ENCODE measurements around the gene CD1D.
"Not testable (repeated sequence)": the region's sequence is repeated elsewhere in the genome, so short reads cannot be mapped to it uniquely, and the experiment has no call there.

Gene CD1D

GRCh38 chr1:158163000-158163947 is 17.4 kb upstream of the CD1D start:
- POLR2A ChIA-PET = no interaction called here
- TF ChIP-seq CTCF (IDR thresholded peaks at IDR 0.05; ENCODE audit: control extremely low read depth, extremely low read depth, low read depth, missing control alignments) = no peak
- CTCF ChIA-PET = interaction anchor here (1.3 to 2.6 kb wide), 3 partner anchors 9 to 200 kb away, joined by 4 to 11 read pairs (median 5); no protein-coding TSS in a partner anchor
- peak; percentile 56 for DNase-seq (ENCODE audit: extremely low spot score)

- no peak for TF ChIP-seq CTCF (IDR thresholded peaks at IDR 0.05; ENCODE audit: control extremely low read depth, extremely low read depth, low read depth, missing control alignments)
- ChIA-PET POLR2A (no interaction called here), CTCF (interaction anchor here (1.1 to 2.7 kb wide), 2 partner anchors 9 to 34 kb away, joined by 3 to 8 read pairs; no protein-coding TSS in a partner anchor)
- no peak for DNase-seq (ENCODE audit: extremely low spot score)
These were observed 11.6 kb upstream of the CD1D start for GRCh38 chr1:158169105-158169504.

DNA sequence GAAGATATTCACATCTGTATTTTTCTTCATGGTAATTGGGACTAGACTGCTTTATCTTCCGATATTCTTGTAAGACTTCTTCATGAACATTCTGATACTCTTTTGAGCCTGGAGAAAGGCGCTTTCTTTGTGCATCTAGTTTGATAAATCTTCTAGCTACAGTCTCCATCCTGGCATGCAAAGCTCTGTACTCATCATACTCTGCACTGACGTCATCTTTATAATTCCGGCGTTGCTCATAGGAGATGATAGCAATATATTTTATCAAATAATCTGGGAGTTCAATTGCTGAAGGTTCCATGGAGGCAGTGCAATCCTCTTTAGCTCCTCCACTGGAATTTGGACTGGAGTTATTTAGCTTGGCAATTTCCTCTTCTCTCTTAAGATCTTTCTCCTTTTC is 4.8 kb upstream of the CD1D start:
- CTCF ChIA-PET, POLR2A ChIA-PET: not testable (repeated sequence)

GRCh38 chr1:158176399-158176798 is 4.3 kb upstream of the CD1D start:
- ChIA-PET CTCF (interaction anchor here (1.7 kb wide), 1 partner anchor 18 kb away, joined by 4 read pairs; no protein-coding TSS in a partner anchor), POLR2A (no interaction called here)
- DNase-seq (ENCODE audit: extremely low spot score) = no peak
- no peak for TF ChIP-seq CTCF (IDR thresholded peaks at IDR 0.05; ENCODE audit: control extremely low read depth, extremely low read depth, low read depth, missing control alignments)

More for the DNA sequence above, 4.8 kb upstream of the CD1D start:
- not testable (repeated sequence) for DNase-seq (ENCODE audit: extremely low spot score)

DNA sequence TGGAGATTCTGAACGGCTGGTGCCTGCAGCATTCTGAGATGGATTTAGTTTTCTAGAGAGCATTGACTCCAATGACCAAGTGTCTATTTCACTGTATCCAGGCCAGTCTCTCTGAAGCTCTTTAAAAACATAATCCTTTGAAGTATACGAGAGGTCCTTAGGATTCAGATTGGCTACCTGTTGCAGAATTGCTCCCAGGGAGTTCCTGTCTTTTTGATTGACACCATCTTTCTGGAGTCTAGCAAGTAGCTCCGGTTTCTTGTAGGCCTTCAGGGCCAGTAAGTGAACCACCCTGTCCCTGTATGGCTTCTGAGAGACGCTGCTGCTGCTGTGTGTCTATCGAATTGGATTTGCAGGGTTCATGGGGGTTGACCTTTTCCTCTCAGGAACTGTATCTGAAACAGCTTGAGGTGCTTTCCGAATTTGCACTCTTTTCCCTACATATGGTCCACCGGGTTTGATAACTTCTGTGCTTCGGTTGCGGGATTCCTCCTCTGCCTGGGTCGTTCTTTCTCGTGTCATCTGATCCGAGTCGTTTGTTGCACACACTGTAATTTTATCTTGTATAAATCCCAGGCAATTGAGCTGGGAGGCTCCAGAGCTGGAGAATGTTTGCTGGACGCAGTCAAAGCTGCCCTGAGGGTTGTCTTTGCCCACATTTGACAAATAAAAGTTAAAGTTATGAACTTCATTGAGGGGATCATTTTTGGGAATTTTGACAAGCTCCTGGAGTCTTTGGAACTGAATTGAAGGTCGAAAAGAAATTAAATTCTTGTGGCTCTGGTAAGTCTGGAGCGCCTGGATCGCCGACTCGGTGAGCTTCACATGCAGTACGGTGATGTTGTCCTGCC is 3.6 kb upstream of the CD1D start:
- DNase-seq (ENCODE audit: extremely low spot score); POLR2A ChIA-PET: not testable (repeated sequence)
- CTCF ChIA-PET = interaction anchor here (1.7 kb wide), 1 partner anchor 19 kb away, joined by 4 read pairs; no protein-coding TSS in a partner anchor

DNA sequence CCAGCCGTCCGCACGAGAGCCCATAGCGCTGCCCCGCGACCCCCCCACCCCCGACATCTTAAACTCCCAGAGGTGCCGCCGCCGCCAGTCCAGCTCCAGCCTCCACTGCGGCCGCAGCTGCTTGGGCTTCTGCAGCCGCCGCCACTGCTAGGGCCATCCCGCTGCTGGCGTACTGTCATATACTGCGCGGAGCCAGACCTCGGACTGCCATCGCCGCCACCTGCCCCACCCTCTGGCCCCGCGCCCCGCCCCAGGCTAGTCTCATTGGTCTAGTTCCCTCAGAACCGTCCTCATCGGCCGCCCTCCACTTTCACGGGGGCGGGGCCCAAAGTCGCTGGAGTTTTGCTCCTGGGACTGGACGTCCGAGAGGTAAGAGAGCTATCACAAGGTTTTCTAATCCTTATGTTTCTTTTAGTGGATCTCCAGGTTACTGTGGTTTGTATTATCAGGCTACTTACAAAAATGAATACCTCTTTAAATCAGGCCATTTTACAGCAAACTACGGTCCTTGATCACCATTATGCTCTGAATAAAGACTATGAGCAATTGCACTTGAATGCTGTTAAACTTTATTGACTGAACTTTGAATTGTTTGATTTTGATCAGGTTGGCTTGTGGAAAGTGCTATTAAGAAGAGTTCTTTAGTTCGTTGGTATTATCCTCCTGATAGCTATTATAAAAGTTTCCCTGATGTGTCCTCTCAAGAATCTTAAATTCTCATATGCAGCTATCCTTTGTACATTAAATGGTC is 2.8 kb upstream of the CD1D start:
- CTCF ChIA-PET = interaction anchor here (1.3 to 1.7 kb wide), 3 partner anchors 12 to 26 kb away, joined by 4 to 6 read pairs (median 4); no protein-coding TSS in a partner anchor

More for the DNA sequence above, 2.8 kb upstream of the CD1D start:
- DNase-seq (ENCODE audit: extremely low spot score) = peak; percentile 35
- POLR2A ChIA-PET = no interaction called here
- no peak for TF ChIP-seq CTCF (IDR thresholded peaks at IDR 0.05; ENCODE audit: control extremely low read depth, extremely low read depth, low read depth, missing control alignments)

Data from GM10248 (cell line).